ENCODE data around the gene RASD1. TPM values are rescaled to one million over a fixed set of nuclear protein-coding genes. Genes with fewer than 3 reads are reported as not detected.

Gene RASD1
- 2.5 TPM for polyA plus RNA-seq (2013, experiment 1 of 4)
- polyA plus RNA-seq (2013, experiment 2 of 4) = 2.9 TPM
- polyA plus RNA-seq (2013, experiment 3 of 4) = 2.6 TPM
- polyA plus RNA-seq (2013, experiment 4 of 4) = 3.6 TPM

- peaks cover 7% of the 10 kb centered on the region for H3K36me3 ChIP-seq (ENCODE audit: control insufficient read depth, insufficient read depth, low read length)
- H3K4me3 ChIP-seq (ENCODE audit: insufficient read depth, low read depth, low read length) = peak within 1 kb of the TSS; percentile 60
- H3K9me3 ChIP-seq (ENCODE audit: control insufficient read depth, low read length) = no peaks in the 10 kb centered on the region
- peaks cover 33% of the 10 kb centered on the region for H3K27me3 ChIP-seq (ENCODE audit: control insufficient read depth, insufficient read depth, low read length, poor library complexity, severe bottlenecking)
- no peak within 1 kb of the TSS for H3K27ac ChIP-seq (ENCODE audit: insufficient read depth, low read depth, low read length, poor library complexity, severe bottlenecking)
- H3K4me1 ChIP-seq (ENCODE audit: control insufficient read depth, insufficient read depth, low read length) = peaks cover 22% of the 10 kb centered on the region
- 0 to 1% methylated on average over 93 of the region's 93 CpGs for WGBS, 2 experiments
Measured at GRCh38 chr17:17496189-17497064, at the start of gene RASD1. RASD1 (minus strand) TSS chr17:17496395; CDS start chr17:17496181, 214 bp downstream.

- H3K4me3 ChIP-seq (ENCODE audit: insufficient read depth, low read depth, low read length) = no peak overlapping the region
- H3K27ac ChIP-seq (ENCODE audit: insufficient read depth, low read depth, low read length, poor library complexity, severe bottlenecking) = no peak overlapping the region
- H3K36me3 ChIP-seq (ENCODE audit: control insufficient read depth, insufficient read depth, low read length) = no peaks in the 10 kb centered on the region
- WGBS, 2 experiments = 94 to 96% methylated on average over 7 of the region's 7 CpGs
- no peaks in the 10 kb centered on the region for H3K27me3 ChIP-seq (ENCODE audit: control insufficient read depth, insufficient read depth, low read length, poor library complexity, severe bottlenecking)
- no peaks in the 10 kb centered on the region for H3K9me3 ChIP-seq (ENCODE audit: control insufficient read depth, low read length)
- H3K4me1 ChIP-seq (ENCODE audit: control insufficient read depth, insufficient read depth, low read length) = peaks cover 10% of the 10 kb centered on the region
Measured at GRCh38 chr17:17545984-17546383, 49.8 kb upstream of the RASD1 start.

GRCh38 chr17:17545031-17545820, 49.0 kb upstream of the RASD1 start:
- Histone ChIP-seq H3K27ac (ENCODE audit: insufficient read depth, low read depth, low read length, poor library complexity, severe bottlenecking) (no peak overlapping the region), H3K4me1 (ENCODE audit: control insufficient read depth, insufficient read depth, low read length) (peaks cover 9% of the 10 kb centered on the region), H3K36me3 (ENCODE audit: control insufficient read depth, insufficient read depth, low read length) (no peaks in the 10 kb centered on the region), H3K9me3 (ENCODE audit: control insufficient read depth, low read length) (no peaks in the 10 kb centered on the region), H3K27me3 (ENCODE audit: control insufficient read depth, insufficient read depth, low read length, poor library complexity, severe bottlenecking) (no peaks in the 10 kb centered on the region), H3K4me3 (ENCODE audit: insufficient read depth, low read depth, low read length) (no peak overlapping the region)
- WGBS, 2 experiments = 94 to 95% methylated on average over 20 of the region's 20 CpGs

- H3K9me3 ChIP-seq (ENCODE audit: control insufficient read depth, low read length) = no peaks in the 10 kb centered on the region
- 94 to 95% methylated on average over 22 of the region's 22 CpGs for WGBS, 2 experiments
- no peak overlapping the region for H3K4me3 ChIP-seq (ENCODE audit: insufficient read depth, low read depth, low read length)
- H3K27ac ChIP-seq (ENCODE audit: insufficient read depth, low read depth, low read length, poor library complexity, severe bottlenecking) = no peak overlapping the region
- H3K4me1 ChIP-seq (ENCODE audit: control insufficient read depth, insufficient read depth, low read length) = peaks cover 12% of the 10 kb centered on the region
- no peaks in the 10 kb centered on the region for H3K36me3 ChIP-seq (ENCODE audit: control insufficient read depth, insufficient read depth, low read length)
- no peaks in the 10 kb centered on the region for H3K27me3 ChIP-seq (ENCODE audit: control insufficient read depth, insufficient read depth, low read length, poor library complexity, severe bottlenecking)
Measured at GRCh38 chr17:17542906-17543635, 46.9 kb upstream of the RASD1 start.

- Histone ChIP-seq H3K36me3 (ENCODE audit: control insufficient read depth, insufficient read depth, low read length) (no peaks in the 10 kb centered on the region), H3K9me3 (ENCODE audit: control insufficient read depth, low read length) (no peaks in the 10 kb centered on the region), H3K27ac (ENCODE audit: insufficient read depth, low read depth, low read length, poor library complexity, severe bottlenecking) (no peak overlapping the region), H3K27me3 (ENCODE audit: control insufficient read depth, insufficient read depth, low read length, poor library complexity, severe bottlenecking) (no peaks in the 10 kb centered on the region), H3K4me1 (ENCODE audit: control insufficient read depth, insufficient read depth, low read length) (peaks cover 19% of the 10 kb centered on the region), H3K4me3 (ENCODE audit: insufficient read depth, low read depth, low read length) (no peak overlapping the region)
- WGBS, 2 experiments = 89 to 92% methylated on average over 5 of the region's 5 CpGs
Measured at GRCh38 chr17:17541640-17542001, 45.4 kb upstream of the RASD1 start.

GRCh38 chr17:17540935-17541639, 44.9 kb upstream of the RASD1 start:
- H3K27me3 ChIP-seq (ENCODE audit: control insufficient read depth, insufficient read depth, low read length, poor library complexity, severe bottlenecking) = no peaks in the 10 kb centered on the region
- peaks cover 19% of the 10 kb centered on the region for H3K4me1 ChIP-seq (ENCODE audit: control insufficient read depth, insufficient read depth, low read length)
- H3K9me3 ChIP-seq (ENCODE audit: control insufficient read depth, low read length) = no peaks in the 10 kb centered on the region
- WGBS, 2 experiments = 89 to 90% methylated on average over 23 of the region's 23 CpGs
- no peak overlapping the region for H3K27ac ChIP-seq (ENCODE audit: insufficient read depth, low read depth, low read length, poor library complexity, severe bottlenecking)
- no peaks in the 10 kb centered on the region for H3K36me3 ChIP-seq (ENCODE audit: control insufficient read depth, insufficient read depth, low read length)
- no peak overlapping the region for H3K4me3 ChIP-seq (ENCODE audit: insufficient read depth, low read depth, low read length)

GRCh38 chr17:17540278-17540906, 44.2 kb upstream of the RASD1 start:
- H3K36me3 ChIP-seq (ENCODE audit: control insufficient read depth, insufficient read depth, low read length) = no peaks in the 10 kb centered on the region
- H3K27me3 ChIP-seq (ENCODE audit: control insufficient read depth, insufficient read depth, low read length, poor library complexity, severe bottlenecking) = no peaks in the 10 kb centered on the region
- WGBS, 2 experiments = 82 to 83% methylated on average over 15 of the region's 15 CpGs
- H3K4me1 ChIP-seq (ENCODE audit: control insufficient read depth, insufficient read depth, low read length) = peaks cover 19% of the 10 kb centered on the region
- no peaks in the 10 kb centered on the region for H3K9me3 ChIP-seq (ENCODE audit: control insufficient read depth, low read length)
- no peak overlapping the region for H3K4me3 ChIP-seq (ENCODE audit: insufficient read depth, low read depth, low read length)
- H3K27ac ChIP-seq (ENCODE audit: insufficient read depth, low read depth, low read length, poor library complexity, severe bottlenecking) = no peak overlapping the region

- H3K4me1 ChIP-seq (ENCODE audit: control insufficient read depth, insufficient read depth, low read length) = peaks cover 19% of the 10 kb centered on the region
- 92 to 95% methylated on average over 10 of the region's 10 CpGs for WGBS, 2 experiments
- no peak overlapping the region for H3K27ac ChIP-seq (ENCODE audit: insufficient read depth, low read depth, low read length, poor library complexity, severe bottlenecking)
Measured at GRCh38 chr17:17539591-17539990, 43.4 kb upstream of the RASD1 start.

More at GRCh38 chr17:17539591-17539990, 43.4 kb upstream of the RASD1 start:
- Histone ChIP-seq H3K4me3 (ENCODE audit: insufficient read depth, low read depth, low read length) (no peak overlapping the region), H3K9me3 (ENCODE audit: control insufficient read depth, low read length) (no peaks in the 10 kb centered on the region), H3K36me3 (ENCODE audit: control insufficient read depth, insufficient read depth, low read length) (no peaks in the 10 kb centered on the region), H3K27me3 (ENCODE audit: control insufficient read depth, insufficient read depth, low read length, poor library complexity, severe bottlenecking) (no peaks in the 10 kb centered on the region)
